ENCODE data around the gene PI4K2B. TPM values are rescaled to one million over a fixed set of nuclear protein-coding genes. Genes with fewer than 3 reads are reported as not detected.
"Not testable (repeated sequence)": the region's sequence is repeated elsewhere in the genome, so short reads cannot be mapped to it uniquely, and the experiment has no call there.

PI4K2B gene
- total and polyA plus RNA-seq, 8 donors: 3.3 to 7.3 (median 6.0) TPM

DNA sequence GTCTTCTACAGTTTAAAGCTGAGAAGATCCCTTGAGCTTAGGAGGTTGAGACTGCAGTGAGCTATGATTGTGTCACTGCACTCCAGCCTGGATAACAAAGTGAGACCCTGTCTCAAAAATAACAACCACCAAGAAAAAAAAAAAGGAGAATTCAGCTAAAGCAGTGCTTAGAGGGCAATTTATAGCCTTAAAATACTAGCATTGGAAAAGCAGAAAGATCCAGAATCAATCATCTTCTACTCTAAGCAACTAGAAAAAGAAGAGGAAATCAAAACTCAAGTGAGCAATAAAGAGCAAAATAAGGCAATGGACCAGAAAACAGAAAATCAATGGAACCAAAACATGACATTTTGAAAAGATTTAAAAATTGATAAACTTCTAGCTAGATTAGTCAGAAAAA is 639 bp upstream of the PI4K2B start:
- Histone ChIP-seq H3K9me3 (no peaks in the 10 kb centered on the region), H3K4me1 (peaks cover 0 to 7% (median 5%) of the 10 kb centered on the region in 3 donors), H3K4me3 (peak overlapping the region; percentile 70 to 99 (median 96)), H3K27me3 (no peaks in the 10 kb centered on the region), H3K36me3 (no peaks in the 10 kb centered on the region), H3K27ac (peak overlapping the region in 2 of 4 donors; percentile 96 to 97)
- TF ChIP-seq, protein P1, sequence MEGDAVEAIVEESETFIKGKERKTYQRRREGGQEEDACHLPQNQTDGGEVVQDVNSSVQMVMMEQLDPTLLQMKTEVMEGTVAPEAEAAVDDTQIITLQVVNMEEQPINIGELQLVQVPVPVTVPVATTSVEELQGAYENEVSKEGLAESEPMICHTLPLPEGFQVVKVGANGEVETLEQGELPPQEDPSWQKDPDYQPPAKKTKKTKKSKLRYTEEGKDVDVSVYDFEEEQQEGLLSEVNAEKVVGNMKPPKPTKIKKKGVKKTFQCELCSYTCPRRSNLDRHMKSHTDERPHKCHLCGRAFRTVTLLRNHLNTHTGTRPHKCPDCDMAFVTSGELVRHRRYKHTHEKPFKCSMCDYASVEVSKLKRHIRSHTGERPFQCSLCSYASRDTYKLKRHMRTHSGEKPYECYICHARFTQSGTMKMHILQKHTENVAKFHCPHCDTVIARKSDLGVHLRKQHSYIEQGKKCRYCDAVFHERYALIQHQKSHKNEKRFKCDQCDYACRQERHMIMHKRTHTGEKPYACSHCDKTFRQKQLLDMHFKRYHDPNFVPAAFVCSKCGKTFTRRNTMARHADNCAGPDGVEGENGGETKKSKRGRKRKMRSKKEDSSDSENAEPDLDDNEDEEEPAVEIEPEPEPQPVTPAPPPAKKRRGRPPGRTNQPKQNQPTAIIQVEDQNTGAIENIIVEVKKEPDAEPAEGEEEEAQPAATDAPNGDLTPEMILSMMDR (IDR thresholded peaks at IDR 0.05): no peak
- intact Hi-C loops (cut with DNase I): no loop called here
- DNase-seq (no peak), ATAC-seq (no peak), FAIRE-seq (no peak)

GRCh38 chr4:25234390-25235370 is 847 bp downstream of the PI4K2B start:
- TF ChIP-seq, protein P1 (IDR thresholded peaks at IDR 0.05): peak in 2 of 4 donors; percentile 32 to 37
- WGBS, 2 donors: 1% methylated on average over 46 to 49 of the region's 49 CpGs
- H3K4me1 ChIP-seq: peaks cover 0 to 7% (median 5%) of the 10 kb centered on the region in 3 donors
- intact Hi-C loops (cut with DNase I): no loop called here
- peak overlapping the region; percentile 70 to 99 (median 96) for H3K4me3 ChIP-seq
- FAIRE-seq: peak; percentile 34
- H3K9me3 ChIP-seq: no peaks in the 10 kb centered on the region
- no peaks in the 10 kb centered on the region for H3K27me3 ChIP-seq
- H3K27ac ChIP-seq: peak overlapping the region; percentile 93 to 97 (median 94)
- peak; percentile 59 to 82 (median 74) for ATAC-seq
- DNase-seq: peak; percentile 46 to 87 (median 64)
- H3K36me3 ChIP-seq: no peaks in the 10 kb centered on the region

DNA sequence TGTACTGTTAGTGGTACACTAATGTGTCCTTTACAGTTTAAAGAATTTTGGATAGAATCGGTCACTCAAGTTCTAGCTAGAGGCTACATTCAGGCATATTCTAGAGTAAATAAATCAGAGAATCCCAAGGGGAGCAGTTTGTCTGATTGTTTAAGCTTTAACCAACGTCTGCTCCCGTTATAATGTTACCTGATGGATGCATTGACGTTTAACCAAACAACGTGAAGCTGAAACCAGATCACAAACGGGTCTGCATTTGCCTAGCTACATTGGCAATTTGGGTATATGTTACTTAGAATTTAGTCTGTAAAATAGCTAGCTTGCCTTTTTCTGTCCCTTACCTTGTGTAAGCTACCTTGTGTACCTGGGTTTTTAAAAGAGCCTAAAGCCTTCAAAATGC is 1.6 kb downstream of the PI4K2B start:
- ATAC-seq (no peak), DNase-seq (no peak), FAIRE-seq (no peak)
- Histone ChIP-seq H3K4me1 (peaks cover 0 to 7% (median 5%) of the 10 kb centered on the region in 3 donors), H3K4me3 (peak overlapping the region; percentile 70 to 99 (median 96)), H3K36me3 (no peaks in the 10 kb centered on the region), H3K9me3 (no peaks in the 10 kb centered on the region), H3K27me3 (no peaks in the 10 kb centered on the region), H3K27ac (peak overlapping the region; percentile 93 to 97 (median 94))
- TF ChIP-seq, protein P1 (IDR thresholded peaks at IDR 0.05): no peak
- 3 to 9% methylated on average over 6 of the region's 6 CpGs for WGBS, 2 donors
- intact Hi-C loops (cut with DNase I): no loop called here

GRCh38 chr4:25236030-25236429 is 2.2 kb downstream of the PI4K2B start:
- H3K36me3 ChIP-seq; H3K9me3 ChIP-seq; H3K27ac ChIP-seq; DNase-seq; H3K27me3 ChIP-seq; H3K4me1 ChIP-seq; ATAC-seq; intact Hi-C loops (cut with DNase I); FAIRE-seq; H3K4me3 ChIP-seq: not testable (repeated sequence)
- WGBS, 2 donors: 97 to 100% methylated on average over 2 of the region's 2 CpGs

DNA sequence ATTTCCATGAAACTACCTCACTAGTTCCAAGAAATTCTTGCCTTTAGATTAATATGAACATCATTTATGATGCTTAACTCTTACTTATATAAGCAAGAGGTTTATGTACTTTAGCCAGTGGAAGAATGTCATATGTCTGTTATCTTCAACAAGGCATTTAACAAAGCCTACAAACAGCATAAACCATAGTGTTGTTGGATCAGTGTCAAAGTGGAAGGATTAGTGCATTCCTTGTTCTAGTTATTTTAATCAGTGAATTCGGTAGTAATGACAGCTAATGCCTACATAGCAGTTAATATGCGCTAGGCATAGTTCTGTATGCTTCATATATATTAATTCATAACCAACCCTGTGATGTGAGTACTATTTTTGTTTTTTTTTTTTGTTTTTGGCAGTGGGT is 3.1 kb downstream of the PI4K2B start:
- no peak for DNase-seq
- Histone ChIP-seq H3K36me3 (no peaks in the 10 kb centered on the region), H3K4me3 (no peak overlapping the region), H3K4me1 (peaks cover 0 to 7% (median 5%) of the 10 kb centered on the region in 3 donors), H3K27ac (no peak overlapping the region), H3K27me3 (no peaks in the 10 kb centered on the region), H3K9me3 (no peaks in the 10 kb centered on the region)
- no peak for FAIRE-seq
- WGBS, 2 donors: 75 to 81% methylated on average over 2 of the region's 2 CpGs
- TF ChIP-seq, protein P1 (IDR thresholded peaks at IDR 0.05): no peak
- no peak for ATAC-seq
- intact Hi-C loops (cut with DNase I): no loop called here
